Stomach (tissue), 4 donors: ENCODE measurements around the gene COPS7A.

Source experiments
- CTCF ChIP-seq, 7 experiments: fragments of 450-650 bp in 4 of 7; fragments of 200-600 bp in 3 of 7; sonication (generic) in 3 of 7; IDR thresholded peaks; one replicate each; pipeline ENCODE4 v1.5.1; 2016 to 2019; ENCODE audit warnings: antibody characterized with exemption in 7 of 7, control low read depth in 2 of 7, mild to moderate bottlenecking in 1 of 7
- EP300 ChIP-seq: sonication (generic); formaldehyde crosslinking; IDR thresholded peaks from one replicate; pipeline ENCODE4 v1.6.1; 2017; ENCODE audit warnings: antibody characterized with exemption
- POLR2A ChIP-seq, 4 donors: fragments of 450-650 bp; IDR thresholded peaks; one replicate each; pipeline ENCODE4 v1.6.1; 2016; ENCODE audit warnings: antibody characterized with exemption in 4 of 4, control low read depth in 2 of 4, mild to moderate bottlenecking in 1 of 4, moderate library complexity in 1 of 4
- POLR2AphosphoS5 ChIP-seq, 3 donors: sonication (generic); formaldehyde crosslinking; IDR thresholded peaks; one replicate each; pipeline ENCODE4 v1.6.1; 2016; ENCODE audit warnings: antibody characterized with exemption in 3 of 3

- TF ChIP-seq CTCF (IDR thresholded peaks at IDR 0.05) (no peak), POLR2AphosphoS5 (IDR thresholded peaks at IDR 0.05) (no peak), EP300 (no peak), POLR2A (IDR thresholded peaks at IDR 0.05) (no peak)
Measured at GRCh38 chr12:6745741-6746525, 22.1 kb downstream of the COPS7A start.
